Neural cell (in vitro differentiated cells): ENCODE results near the gene LMO7.

ENCODE experiments used
- CTCF ChIP-seq: fragments of 450-650 bp; IDR thresholded peaks from 2 replicates; pipeline ENCODE4 v1.5.1; 2014; ENCODE audit warnings: antibody characterized with exemption, mild to moderate bottlenecking, moderate library complexity; ENCODE audit not compliant: poor library complexity, severe bottlenecking
- EP300 ChIP-seq: fragments of 450-650 bp; conservative IDR thresholded peaks from 2 replicates; pipeline ENCODE4 v1.6.1; 2014; ENCODE audit warnings: antibody characterized with exemption, mild to moderate bottlenecking, moderate library complexity; ENCODE audit not compliant: poor library complexity, severe bottlenecking
- POLR2AphosphoS5 ChIP-seq: IDR thresholded peaks from 2 replicates; pipeline ENCODE4 v1.6.1; 2012
- REST ChIP-seq: IDR thresholded peaks from 2 replicates; pipeline ENCODE4 v1.6.1; 2012; ENCODE audit warnings: borderline replicate concordance

- TF ChIP-seq POLR2AphosphoS5 (no peak), CTCF (no peak), REST (no peak), EP300 (no peak)
Measured at GRCh38 chr13:75771226-75771625, 135.1 kb downstream of the LMO7 start.
